Pulmonary artery endothelial cell (primary cell): ENCODE data around the gene BTNL8. TPM values are rescaled to one million over a fixed set of nuclear protein-coding genes. Genes with fewer than 3 reads are reported as not detected.
A peak's percentile ranks its signal among the peaks of the same experiment; 100 is the strongest.

Experiments used
- DNase-seq: peaks from one replicate; pipeline ENCODE4 v3.0.0-alpha.2; 2011; ENCODE audit warnings: low read depth, low spot score
- total RNA-seq: library from RNA; depleted of rRNA; stranded (reverse); fragments of >200 nt; gene quantifications from 2 replicates; pipeline ENCODE4 v1.2.3, GENCODE V29; 2014

Gene BTNL8, protein sequence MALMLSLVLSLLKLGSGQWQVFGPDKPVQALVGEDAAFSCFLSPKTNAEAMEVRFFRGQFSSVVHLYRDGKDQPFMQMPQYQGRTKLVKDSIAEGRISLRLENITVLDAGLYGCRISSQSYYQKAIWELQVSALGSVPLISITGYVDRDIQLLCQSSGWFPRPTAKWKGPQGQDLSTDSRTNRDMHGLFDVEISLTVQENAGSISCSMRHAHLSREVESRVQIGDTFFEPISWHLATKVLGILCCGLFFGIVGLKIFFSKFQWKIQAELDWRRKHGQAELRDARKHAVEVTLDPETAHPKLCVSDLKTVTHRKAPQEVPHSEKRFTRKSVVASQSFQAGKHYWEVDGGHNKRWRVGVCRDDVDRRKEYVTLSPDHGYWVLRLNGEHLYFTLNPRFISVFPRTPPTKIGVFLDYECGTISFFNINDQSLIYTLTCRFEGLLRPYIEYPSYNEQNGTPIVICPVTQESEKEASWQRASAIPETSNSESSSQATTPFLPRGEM
- total RNA-seq: not detected in 2 replicates

DNA sequence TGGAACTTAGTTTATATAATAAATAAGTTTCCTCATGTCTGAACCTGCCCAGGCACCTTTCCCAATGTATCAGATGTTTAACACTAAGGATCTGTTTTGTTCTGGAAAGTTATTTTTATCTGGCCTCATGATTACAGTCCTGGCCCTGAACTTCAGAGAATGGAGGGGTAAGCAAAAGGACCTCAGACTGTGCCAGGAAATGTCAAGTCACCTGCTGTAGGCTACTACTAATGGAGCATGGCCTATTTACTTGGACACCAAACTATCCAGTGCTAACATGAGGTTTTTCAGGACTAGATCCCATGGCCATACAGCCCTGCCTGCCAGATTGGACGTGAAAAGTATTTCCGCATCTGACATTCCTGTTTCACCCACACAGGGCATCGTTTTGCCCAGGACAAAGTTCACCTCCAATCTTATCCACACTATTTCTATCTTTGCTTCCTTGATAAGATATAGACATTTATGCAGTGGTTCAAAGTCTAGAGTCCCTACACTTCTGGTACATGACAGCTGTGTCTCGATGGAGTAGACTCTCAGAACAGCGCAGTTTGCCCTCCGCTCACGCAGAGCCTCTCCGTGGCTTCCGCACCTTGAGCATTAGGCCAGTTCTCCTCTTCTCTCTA, at the start of gene BTNL8:
BTNL8 (plus strand) TSS at position 539 of the 626 bp plus-strand sequence. CDS start 152 bp downstream, outside the sequence.
- DNase-seq: no peak

DNA sequence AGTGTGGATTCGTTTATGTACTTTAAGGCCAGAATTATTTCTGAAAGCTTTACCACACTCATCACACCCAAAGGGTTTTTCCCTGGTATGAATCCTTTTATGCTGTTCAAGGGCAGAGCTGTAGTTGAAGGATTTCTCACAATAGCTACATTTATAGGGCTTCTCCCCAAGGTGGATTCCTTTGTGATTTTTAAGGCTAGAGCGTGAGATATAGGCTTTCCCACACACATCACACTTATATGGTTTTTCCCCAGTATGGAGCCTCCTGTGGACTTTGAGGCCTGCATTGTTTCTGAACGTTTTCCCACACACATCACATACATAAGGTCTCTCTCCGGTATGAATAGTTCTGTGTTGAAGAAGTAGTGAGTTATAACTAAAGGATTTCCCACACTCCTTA, 49.1 kb upstream of the BTNL8 start:
- DNase-seq: no peak

DNA sequence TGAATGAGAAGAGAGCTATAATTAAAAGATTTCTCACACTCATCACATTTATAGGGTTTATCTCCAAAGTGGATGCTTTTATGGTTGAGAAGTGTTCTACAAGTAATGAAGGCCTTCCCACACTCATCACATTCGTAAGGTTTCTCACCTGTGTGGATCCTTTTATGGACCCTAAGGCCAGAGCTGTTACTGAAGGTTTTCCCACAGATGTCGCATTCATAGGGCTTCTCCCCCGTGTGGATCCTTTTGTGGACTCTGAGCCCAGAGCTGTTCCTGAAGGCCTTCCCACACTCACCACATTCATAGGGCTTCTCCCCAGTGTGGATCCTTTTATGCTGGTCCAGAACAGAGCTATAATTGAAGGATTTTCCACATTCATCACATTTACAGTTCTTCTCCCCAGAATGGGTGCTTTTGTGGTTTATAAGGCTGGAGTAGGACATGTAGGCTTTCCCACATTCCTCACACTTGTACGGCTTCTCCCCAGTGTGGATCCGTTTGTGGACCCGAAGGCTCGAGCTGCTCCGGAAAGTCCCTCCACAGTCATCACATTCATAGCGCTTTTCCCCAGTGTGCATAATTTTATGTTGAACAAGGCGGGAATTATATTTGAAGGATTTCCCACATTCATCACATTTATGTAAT, 48.4 kb upstream of the BTNL8 start:
- DNase-seq: no peak

DNA sequence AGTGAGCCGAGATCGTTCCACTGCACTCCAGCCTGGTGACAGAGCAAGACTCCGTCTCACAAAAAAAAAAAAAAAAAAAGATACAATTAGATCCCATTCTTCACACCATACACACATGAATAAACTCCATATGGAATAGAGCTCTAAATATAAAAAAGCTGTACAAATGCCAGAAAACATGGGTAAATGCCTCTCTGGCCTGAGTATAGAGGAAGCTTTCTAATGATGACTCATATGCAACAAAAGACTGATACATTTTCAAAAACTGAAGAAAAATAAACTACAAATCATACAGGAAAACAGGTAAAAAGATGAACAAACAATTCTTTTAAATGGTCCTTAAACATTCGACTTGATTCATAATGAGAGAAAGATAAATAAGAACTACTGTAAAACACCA, 46.5 kb upstream of the BTNL8 start:
- no peak for DNase-seq

DNA sequence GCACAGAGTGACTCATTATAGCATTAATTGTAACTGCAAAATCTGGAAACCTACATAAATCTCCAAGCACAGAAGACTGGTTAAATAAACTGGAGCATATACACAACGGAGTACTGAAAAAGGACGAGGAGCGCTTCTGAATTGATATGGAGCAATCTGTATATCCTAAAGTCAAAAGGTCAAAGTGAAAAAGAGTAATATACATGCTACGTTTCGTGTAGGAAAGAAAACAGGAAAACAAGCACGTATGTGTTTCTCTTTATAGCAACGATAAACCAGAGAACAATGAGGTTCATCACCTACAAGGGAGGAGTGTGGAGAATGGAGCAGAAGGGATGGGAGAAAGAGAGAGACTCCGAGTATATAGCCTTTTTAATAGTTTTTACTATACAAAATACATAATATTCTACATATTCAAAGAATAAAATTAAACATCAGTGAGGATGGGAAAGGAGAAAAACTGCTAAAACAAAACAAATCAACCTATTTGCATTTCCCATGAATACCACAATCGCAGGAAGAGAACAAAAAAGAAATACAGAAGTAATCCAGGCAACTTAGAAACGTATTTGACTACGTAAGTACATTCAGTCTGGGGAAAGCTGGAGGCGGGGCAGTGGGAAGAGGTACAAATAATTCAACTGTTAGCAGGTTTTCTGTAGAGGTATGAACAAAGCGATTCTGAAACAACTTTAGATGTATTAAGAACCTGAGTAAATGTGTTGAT, 45.7 kb upstream of the BTNL8 start:
- no peak for DNase-seq

DNA sequence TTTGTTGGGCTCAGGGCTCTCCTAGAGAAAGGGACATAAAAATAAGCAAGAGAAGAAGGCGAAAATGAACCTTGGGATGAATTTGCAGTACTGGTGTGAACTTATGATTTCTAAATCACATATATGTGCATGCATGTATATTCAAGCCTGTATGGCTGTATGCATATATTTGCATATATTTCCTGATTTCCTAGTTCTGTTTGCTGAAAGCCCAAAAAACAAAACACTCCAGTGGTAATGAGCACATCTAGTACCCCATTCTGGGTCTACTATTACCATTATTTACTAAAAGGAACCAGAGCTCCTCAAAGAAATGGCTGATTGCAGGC, 45.1 kb upstream of the BTNL8 start:
- DNase-seq: no peak

DNA sequence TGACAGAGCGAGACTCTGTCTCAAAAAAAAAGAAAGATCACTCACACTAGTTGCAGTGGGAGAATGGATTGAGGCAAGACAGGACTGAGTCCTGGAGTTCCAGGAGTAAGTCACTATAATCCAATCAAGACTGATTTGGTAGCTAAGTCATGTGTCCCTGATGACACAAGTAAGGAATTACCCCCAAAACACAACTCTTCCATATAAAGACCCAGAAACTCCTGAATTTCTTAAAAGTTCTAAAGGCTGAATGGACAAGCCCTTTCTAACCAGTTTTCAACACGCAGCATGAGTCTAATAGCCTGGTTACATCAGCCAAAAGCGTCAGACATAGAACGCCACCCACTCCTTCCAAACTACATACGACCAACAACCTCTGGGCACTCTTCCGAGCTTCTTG, 40.4 kb upstream of the BTNL8 start:
- no peak for DNase-seq

DNA sequence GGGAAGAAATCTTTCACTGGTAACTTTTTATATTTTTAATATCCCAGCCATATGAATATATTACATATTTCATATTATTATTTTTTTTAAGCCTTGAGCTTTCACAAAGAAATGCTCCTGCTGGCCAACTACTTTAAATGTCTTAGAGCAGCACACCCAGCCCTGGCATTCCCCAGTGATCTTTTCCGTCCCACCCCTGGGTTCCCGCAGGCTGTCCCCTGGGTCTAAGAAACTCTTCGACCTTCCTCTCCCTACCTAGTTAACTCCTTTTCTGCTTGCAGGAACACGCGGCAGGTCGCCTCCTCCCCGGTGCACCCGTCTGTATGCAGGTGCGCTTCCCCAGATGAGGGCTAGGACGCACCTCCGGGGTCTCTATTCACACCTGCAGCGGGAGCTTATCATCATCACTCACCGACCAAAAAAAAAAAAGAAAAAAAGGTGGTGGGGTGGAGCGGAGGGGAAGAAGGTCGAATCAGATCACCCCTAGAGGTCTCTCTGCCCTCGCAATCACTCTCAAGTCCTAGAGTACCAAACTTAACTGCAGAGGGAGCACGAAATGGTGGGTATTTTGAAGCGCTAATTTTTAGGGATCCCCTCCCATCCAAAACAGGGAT, 38.6 kb upstream of the BTNL8 start:
- no peak for DNase-seq

DNA sequence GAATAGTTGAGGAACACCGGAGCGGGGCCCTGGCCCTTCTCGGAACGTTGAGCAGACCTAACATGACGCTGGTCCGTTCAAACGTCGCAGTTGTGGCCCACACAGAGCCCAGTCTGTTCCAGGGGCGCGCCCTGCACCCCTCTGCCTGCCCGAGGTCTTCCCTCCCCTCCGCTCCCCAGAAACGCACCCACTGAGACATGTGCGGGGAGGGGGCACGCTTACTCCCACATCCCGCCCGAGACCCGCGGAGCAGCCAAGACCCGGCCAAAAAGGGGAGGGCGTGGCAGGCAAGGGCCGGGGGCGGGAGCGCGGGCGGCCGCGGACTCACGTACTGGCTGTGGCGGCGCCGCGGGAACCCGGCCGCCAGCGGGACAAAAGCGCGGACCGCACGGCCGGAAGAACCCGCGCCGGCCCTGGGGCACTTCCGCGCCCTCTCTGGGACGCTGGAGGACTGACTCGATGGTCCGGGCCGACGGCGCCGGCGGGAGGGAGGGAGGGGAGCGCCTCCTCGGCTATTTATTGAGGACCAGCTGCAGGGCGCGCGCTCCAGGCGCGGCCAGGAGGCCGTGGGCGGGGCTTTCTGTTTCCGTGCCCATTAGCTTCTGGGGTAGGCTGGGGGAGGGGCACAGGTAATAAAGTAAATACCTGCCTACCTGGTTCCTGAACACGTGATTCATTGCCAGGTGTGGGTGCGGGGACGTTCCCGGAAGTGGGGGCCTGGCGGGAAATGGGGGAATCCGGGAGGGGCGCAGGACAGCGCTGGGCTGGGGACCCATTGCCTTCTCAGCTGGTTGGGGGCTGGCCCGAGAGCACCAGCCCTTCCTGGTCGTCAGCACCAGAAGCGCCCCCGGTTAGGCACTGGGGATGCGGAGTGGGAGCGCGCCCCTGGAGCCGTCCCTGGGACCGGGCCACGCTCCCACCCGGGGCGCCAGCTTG, 37.8 kb upstream of the BTNL8 start, which contains the start of gene ZFP62:
ZFP62 (minus strand) TSS at position 390 of the 936 bp plus-strand sequence; CDS start at position 333, 57 bp downstream.
- peak; percentile 72 for DNase-seq

DNA sequence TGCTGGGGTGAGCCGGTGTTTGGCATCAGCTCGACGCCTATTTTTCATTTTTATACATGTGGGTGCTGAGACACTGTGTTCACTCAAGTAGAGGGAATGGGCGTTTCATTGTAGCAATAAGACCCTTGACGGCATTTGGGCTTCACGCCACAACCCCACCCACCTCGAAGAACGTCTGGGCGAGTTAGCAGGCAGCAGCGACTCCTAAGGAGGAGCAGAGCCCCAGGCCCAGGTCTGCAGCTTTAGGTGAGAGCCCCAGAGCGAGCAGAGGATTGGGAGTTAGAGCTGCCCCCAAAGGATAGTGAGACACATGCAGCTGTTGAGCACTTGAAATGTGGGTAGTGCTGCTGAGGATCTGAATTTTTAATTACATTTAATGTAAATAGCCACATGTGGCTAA, 36.3 kb upstream of the BTNL8 start:
- DNase-seq: no peak

DNA sequence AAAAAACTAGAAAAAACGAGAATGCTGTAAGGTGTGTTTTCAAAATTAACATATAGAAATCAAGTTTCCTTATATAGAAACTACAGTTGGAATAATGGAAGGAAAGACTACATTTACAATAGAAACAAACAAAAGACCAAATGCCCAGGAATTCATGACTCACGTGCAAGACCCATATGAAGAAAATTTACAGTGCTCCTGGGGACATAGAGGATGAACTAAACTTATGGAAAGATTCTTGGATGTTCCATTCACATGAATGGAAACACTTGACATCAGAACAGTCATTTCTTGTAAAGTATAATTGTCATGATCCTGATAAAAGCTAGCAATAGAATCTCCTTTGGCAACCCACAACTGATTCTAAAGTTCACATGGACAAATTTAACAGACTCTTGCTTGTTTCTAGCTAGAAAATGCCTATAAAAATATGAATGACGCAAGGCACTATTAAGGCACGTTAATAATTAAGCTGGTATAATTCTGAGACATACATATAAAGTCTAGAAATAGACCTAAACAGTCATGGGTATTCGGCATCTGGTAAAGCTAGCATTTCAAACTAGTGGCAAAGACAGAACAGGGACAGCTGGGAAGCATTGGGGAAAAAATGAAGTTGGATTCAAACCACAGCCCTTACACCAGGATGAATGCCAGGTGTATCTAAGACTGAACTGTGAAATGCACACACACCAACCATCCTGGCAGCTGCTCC, 32.8 kb upstream of the BTNL8 start:
- DNase-seq: no peak

DNA sequence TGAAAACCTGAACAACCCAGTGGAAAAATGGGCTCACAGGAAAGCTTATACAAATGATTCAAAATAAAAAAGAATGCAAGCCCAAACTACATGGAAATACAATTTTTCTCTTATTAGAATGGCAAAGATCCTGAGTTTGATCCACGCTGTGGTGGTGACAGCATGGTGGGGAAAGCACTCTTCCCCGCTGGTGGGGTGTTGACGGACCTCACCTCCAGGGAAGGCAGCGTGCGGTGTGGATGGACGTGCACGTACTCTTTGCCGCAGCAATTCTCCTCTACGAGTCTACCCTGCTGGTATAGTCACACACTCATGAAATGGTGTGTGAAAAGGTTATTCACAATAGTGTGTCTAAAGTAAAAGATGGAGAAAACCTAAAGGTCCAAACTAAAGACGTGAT, 32.0 kb upstream of the BTNL8 start:
- no peak for DNase-seq

DNA sequence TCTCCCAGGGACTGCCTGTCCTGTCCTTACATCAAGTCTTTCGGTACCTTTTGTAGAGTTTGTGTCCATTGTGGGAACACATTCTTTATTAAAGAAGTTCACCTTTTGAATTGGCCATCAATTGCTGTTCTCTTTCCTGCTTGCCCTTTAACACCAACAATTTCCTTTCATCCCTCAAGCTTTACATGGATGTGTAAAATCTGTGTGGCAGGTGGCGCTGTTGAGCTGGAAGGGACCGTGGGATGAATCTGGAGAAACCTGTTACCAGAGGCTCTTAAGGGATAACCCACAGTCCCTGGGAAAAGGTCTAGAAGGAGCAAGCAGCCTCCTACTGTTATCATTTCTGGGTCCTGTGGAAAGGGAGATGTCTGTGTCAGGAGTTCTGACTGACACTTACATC, 30.0 kb upstream of the BTNL8 start:
- DNase-seq: peak; percentile 30

DNA sequence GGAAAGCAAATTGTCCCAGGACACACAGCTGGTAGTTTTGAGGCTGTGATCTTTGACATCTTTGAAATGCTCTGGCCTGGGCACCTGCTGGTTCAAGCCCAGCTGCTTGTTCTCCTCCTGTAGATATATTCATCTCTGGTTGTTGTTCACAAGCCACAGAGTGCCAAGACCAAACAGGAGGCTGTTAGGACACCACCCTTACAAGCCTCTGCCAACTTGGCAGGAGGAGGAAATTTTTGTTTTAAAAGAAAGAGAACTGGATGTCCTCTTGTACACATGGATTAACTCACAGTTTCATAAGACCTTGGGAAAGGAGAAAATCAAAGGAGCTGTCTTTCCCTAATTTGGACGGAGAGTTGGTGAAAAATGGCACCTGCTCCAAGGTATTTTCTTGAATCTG, 29.4 kb upstream of the BTNL8 start:
- no peak for DNase-seq

DNA sequence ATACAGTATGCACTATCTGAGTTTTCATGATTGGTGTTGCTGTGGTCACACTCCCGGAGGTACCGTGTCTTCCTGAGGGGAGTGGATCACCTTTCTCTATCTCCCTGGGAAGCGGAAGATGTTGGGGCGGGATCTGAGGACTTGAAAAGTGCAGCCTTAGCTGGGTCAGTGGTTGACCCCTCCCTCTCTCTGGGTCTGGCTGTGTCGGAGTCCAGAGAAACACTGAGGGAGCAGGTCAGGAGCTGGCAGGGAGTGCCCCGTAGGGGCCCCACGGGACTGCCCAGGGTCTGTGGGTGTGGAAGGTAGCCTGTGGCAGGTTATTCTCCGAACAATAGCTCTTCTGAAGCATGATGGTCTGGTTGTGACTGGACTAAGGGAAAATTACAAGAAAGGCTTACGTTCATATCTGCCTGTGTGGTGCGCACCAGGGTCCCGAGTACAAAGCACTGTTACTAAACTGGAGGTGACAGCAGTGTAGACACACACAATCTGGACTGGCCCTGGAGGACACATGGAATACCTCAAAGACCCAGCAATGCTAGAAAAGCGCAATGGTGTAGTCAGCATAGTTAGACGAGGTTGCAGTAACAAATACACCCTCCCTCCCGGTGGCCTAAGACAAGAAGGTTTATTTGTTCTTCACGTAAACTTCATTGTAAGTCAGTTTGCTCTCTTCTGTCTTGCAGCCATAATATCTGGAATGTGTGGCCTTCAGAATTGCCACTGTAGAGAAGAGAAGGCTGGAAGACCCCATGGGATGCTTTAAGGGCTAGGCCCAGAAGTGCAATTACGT, 28.5 kb upstream of the BTNL8 start:
- DNase-seq: no peak

DNA sequence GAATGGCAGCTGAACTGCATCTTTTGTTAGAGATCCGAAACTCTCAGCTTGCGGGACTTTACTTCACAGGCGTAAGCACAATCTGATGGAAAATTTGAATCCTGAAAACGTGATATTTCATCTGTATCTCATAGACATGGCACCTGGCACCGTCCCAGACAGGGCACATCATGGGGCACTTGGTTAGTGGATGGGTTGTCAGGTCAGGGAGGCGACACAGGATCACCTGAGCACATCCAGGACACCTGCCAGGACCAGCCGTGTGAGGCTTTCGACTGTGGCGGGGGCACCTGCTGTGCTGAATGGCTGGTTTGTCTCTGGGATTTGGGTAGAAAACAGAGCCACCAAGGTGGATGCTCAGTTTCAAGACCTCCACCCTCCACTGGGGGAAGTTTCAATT, 26.5 kb upstream of the BTNL8 start:
- no peak for DNase-seq

DNA sequence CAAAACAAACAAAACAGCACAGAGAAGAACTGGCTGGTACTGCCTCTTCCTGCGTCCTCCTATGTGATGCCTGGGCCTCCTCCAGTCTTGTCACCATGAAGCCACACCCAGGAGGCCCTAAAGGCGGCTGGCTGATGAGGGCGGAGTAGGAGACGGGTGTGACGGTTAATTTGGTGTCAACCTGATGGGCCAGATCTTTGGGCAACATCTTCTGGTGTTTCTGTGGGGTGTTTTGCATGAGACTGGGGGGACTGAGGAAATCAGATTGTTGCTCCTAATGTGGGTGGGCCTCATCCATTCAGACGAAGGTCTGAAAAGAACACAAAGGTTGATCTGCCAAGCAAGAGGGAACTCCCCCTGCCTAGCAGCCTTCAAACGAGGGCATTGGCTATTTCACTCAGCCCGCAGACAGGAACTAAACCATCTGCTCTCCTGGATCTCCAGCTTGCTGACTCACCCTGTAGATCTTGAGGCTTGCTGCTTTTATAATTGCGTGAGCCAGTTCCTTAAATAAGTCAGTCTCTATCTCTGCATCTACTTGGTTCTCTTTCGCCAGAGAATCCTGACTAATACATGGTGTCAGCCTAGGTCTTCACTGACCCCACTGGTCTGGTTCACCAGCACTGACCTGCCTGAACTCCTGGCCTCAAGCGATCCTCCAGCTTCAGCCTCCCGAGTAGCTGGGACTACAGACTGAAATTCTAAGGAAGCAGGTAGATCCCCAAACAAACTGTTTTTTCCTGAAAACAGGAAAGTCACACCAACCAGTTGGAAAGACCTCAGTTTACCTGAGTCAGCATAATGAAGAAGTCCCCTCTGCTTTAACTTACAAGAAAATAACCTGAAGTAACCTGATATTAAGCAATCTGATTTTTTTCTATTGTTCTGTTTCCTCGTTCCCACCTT, 25.1 kb upstream of the BTNL8 start:
- no peak for DNase-seq
